ENCODE measurements around the gene XRCC2.

DNA sequence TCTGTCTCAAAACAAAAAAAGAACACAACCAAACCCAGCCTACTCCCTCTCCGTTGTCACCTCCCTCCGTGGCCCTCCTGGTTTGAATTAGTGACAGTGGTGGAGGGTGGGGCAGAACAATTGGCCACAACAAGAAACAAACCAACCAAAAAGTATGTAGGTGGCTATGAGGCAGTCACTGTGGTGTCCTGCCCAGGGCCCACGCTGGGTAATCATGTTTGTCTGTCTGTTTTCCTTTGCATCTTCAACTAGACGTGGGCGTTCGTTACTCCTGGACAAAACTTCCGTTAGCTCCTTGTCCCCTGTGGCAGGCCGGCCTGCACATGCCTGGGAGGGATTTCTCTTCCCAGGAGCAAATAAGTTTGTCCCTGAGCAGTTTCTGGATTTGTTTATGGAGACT lies 78.4 kb downstream of the XRCC2 start:
- TF ChIP-seq, protein P1, sequence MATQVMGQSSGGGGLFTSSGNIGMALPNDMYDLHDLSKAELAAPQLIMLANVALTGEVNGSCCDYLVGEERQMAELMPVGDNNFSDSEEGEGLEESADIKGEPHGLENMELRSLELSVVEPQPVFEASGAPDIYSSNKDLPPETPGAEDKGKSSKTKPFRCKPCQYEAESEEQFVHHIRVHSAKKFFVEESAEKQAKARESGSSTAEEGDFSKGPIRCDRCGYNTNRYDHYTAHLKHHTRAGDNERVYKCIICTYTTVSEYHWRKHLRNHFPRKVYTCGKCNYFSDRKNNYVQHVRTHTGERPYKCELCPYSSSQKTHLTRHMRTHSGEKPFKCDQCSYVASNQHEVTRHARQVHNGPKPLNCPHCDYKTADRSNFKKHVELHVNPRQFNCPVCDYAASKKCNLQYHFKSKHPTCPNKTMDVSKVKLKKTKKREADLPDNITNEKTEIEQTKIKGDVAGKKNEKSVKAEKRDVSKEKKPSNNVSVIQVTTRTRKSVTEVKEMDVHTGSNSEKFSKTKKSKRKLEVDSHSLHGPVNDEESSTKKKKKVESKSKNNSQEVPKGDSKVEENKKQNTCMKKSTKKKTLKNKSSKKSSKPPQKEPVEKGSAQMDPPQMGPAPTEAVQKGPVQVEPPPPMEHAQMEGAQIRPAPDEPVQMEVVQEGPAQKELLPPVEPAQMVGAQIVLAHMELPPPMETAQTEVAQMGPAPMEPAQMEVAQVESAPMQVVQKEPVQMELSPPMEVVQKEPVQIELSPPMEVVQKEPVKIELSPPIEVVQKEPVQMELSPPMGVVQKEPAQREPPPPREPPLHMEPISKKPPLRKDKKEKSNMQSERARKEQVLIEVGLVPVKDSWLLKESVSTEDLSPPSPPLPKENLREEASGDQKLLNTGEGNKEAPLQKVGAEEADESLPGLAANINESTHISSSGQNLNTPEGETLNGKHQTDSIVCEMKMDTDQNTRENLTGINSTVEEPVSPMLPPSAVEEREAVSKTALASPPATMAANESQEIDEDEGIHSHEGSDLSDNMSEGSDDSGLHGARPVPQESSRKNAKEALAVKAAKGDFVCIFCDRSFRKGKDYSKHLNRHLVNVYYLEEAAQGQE (IDR thresholded peaks at IDR 0.05; ENCODE audit: unreplicated experiment): no peak
- TF ChIP-seq, protein P2, sequence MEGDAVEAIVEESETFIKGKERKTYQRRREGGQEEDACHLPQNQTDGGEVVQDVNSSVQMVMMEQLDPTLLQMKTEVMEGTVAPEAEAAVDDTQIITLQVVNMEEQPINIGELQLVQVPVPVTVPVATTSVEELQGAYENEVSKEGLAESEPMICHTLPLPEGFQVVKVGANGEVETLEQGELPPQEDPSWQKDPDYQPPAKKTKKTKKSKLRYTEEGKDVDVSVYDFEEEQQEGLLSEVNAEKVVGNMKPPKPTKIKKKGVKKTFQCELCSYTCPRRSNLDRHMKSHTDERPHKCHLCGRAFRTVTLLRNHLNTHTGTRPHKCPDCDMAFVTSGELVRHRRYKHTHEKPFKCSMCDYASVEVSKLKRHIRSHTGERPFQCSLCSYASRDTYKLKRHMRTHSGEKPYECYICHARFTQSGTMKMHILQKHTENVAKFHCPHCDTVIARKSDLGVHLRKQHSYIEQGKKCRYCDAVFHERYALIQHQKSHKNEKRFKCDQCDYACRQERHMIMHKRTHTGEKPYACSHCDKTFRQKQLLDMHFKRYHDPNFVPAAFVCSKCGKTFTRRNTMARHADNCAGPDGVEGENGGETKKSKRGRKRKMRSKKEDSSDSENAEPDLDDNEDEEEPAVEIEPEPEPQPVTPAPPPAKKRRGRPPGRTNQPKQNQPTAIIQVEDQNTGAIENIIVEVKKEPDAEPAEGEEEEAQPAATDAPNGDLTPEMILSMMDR (conservative IDR thresholded peaks at IDR 0.05; ENCODE audit: low read depth in 2 of 2): no peak
- no peak for TF ChIP-seq POLR2AphosphoS5 (IDR thresholded peaks at IDR 0.05; ENCODE audit: low read depth)
- TF ChIP-seq JUNB (IDR thresholded peaks at IDR 0.05; ENCODE audit: unreplicated experiment): no peak
- no peak for TF ChIP-seq EZH2 (IDR thresholded peaks at IDR 0.05; ENCODE audit: low read depth, unreplicated experiment)

Data from GM23338 (cell line).